Epithelial cell of proximal tubule (primary cell): ENCODE measurements around the gene HOXA1. TPM values are rescaled to one million over a fixed set of nuclear protein-coding genes. Genes with fewer than 3 reads are reported as not detected.

Experiments
- DNase-seq: peaks from one replicate; pipeline ENCODE4 v3.0.0-alpha.2; 2011; ENCODE audit warnings: low read depth
- H3K4me3 ChIP-seq: 2 replicates; pipeline ENCODE4 v1.5.1; 2011; ENCODE audit warnings: low read depth, mild to moderate bottlenecking, low read length
- total RNA-seq: library from RNA; depleted of rRNA; stranded (reverse); fragments of >200 nt; gene quantifications from 2 replicates; pipeline ENCODE4 v1.2.3, GENCODE V29; 2015
- TF ChIP-seq, protein P1 (sequence below): conservative IDR thresholded peaks from 2 replicates; pipeline ENCODE4 v1.5.1; 2012; ENCODE audit warnings: low read depth, mild to moderate bottlenecking, low read length

Gene HOXA1
- total RNA-seq, 1 donor from 2014 or later = 7.1 TPM

DNA sequence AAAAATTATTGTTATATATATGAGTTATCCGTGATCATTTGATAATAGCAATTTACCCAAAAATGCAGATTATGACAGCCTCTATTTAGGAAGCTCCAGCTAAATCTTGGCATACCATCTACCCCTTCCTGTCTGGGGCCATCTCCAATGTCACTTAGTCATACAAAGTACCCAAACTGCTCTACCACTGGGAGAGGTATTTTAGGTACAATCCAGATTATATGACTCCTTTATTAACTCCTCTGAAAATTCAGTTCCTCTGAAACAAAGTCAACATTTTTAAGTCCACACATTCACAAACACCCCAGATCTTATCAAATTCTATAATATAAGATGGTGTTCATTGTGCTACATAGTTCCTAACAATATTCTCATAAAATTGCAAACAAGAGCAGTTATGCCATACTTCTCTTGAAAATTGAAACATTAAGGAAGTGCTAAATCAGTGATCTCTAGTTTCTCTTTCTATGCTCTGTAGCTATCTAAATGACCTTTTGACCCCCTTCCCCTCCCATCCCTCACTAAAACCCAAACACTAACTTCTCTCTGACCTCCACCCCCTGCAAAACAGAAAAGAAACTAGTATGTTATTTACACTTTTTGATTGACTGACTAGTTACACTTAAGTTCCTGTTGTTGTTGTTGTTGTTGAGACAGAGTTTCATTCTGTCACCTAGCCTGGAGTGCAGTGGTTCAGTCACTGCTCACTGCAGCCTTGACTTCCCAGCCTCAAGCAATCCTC is 16.4 kb downstream of the HOXA1 start:
- no peak for DNase-seq
- TF ChIP-seq, protein P1, sequence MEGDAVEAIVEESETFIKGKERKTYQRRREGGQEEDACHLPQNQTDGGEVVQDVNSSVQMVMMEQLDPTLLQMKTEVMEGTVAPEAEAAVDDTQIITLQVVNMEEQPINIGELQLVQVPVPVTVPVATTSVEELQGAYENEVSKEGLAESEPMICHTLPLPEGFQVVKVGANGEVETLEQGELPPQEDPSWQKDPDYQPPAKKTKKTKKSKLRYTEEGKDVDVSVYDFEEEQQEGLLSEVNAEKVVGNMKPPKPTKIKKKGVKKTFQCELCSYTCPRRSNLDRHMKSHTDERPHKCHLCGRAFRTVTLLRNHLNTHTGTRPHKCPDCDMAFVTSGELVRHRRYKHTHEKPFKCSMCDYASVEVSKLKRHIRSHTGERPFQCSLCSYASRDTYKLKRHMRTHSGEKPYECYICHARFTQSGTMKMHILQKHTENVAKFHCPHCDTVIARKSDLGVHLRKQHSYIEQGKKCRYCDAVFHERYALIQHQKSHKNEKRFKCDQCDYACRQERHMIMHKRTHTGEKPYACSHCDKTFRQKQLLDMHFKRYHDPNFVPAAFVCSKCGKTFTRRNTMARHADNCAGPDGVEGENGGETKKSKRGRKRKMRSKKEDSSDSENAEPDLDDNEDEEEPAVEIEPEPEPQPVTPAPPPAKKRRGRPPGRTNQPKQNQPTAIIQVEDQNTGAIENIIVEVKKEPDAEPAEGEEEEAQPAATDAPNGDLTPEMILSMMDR = no peak
- no peak overlapping the region for H3K4me3 ChIP-seq

DNA sequence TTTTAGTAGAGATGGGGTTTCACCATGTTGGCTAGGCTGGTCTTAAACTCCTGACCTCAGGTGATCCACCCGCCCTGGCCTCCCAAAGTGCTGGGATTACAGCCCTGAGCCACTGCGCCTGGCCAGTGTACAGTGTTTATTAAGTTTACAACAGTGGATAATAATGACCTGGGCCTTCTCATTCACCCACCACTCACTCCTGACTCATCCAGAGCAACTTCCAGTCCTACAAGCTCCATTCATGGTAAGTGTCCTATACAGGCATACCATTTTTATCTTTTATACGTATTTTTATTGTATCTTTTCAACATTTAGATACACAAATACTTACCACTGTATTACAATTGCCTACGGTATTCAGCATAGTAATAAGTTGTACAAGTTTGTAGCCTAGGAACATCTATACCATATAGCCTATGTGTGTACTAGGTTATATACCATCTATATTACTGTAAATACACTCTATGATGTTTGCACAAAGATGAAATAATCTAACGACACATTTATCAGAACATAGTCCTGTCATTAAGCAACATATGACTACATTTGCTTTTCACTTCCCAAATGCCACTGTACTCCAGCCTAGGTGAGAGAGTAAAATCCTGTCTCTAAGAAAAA is 17.1 kb downstream of the HOXA1 start:
- H3K4me3 ChIP-seq = no peak overlapping the region
- TF ChIP-seq, protein P1 = no peak
- DNase-seq = no peak

DNA sequence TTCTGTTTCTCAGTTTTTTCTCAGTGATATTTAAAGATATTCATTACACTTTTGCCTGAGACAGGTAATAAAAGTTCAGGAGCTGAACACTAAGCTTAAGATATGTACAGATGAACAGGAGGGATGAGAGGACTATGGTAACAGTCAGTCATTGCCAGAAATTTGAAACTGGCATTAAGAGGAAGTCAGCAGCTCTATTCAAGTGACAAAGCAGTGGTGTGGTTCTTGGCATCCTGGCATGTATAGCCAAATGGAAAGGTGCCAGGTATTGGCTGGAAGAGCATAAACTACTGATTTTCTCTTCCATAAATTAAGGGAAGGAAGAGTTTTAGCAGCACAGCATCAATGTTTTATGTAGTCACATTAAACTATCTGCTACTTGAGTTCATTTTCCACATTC is 22.7 kb downstream of the HOXA1 start:
- DNase-seq = no peak
- TF ChIP-seq, protein P1 = no peak
- no peak overlapping the region for H3K4me3 ChIP-seq

DNA sequence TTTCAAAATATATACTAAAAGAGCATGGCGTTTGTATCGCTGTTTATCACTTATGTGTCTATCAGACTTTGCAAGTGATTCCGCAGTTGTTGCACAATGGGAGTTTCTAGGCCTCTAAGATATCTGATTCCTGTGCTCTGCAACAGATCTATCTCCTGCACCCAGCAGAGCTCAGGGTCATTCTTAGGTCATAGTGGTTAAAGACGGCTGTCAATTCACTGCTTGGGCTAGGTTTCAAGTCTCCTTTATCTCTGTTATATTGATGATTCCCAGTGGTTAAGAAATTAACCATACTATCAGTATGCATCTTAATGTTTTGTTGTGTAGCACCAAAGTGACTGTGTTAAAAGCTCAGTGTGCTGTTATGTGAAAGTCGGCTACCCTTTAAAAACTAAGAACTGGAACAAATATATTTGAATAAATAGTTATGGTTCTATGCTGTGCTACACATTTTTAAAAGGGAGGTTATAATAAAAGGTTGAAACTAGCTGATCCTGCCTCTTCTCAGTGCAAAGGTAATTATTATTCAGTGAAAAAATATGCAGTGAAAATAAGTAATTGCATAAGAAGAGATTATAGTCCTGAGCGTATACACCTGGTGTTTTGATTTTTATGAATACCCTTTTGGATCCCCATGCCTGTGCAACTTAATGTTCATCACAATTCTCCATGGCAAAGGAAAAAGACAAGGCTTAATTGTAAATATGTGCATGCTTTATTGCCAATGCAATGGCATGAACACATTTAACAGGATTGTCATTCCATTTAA is 24.0 kb downstream of the HOXA1 start:
- TF ChIP-seq, protein P1 = no peak
- DNase-seq = no peak
- no peak overlapping the region for H3K4me3 ChIP-seq

DNA sequence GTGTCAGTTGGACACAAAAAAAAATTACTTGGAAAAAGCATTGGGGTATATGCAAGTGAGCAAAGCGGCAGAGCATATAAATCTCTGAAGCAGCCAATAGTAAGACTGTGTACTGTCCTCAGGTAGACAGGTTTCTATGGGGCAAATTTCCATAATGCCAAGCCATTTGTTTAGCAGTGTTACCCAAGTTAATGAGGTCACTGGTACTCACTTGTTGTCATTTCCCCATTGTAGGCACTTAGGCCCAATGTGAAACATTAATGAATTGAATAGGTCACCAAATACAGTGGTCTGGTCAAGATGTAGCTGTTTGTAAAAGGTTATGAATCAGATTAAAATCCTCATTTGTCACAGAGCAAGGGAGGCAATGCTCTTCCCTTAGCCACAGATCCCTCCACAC is 27.5 kb downstream of the HOXA1 start:
- DNase-seq = no peak
- TF ChIP-seq, protein P1 = no peak
- no peak overlapping the region for H3K4me3 ChIP-seq

DNA sequence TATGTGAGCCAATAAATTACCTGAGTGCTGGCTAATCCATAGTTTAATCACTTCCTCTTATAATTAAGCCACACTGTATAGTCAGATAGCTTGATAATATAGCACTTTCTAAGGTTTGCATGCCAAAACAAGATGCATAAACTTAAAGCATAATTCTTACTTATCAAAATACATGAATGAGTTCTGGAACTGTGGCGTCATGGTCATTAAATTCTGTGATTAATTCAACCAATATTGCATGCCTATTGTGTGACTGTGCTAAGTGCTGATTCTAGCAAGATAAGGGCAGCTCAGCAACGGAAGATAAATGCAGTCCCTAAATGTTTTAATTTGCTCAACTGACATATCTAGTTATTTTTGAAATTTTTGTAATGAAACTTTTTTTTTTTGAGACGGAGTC is 29.7 kb downstream of the HOXA1 start:
- no peak overlapping the region for H3K4me3 ChIP-seq
- TF ChIP-seq, protein P1 = no peak
- DNase-seq = no peak
